ENCODE data around the gene STARD13.
"Not testable (repeated sequence)": the region's sequence is repeated elsewhere in the genome, so short reads cannot be mapped to it uniquely, and the experiment has no call there.

The STARD13 gene

GRCh38 chr13:33180122-33180804 is 105.3 kb downstream of the STARD13 start:
- DNase-seq = no peak
- H3K9me3 Mint-ChIP-seq = no peaks in the 10 kb centered on the region
- H3K27me3 Mint-ChIP-seq (ENCODE audit: low read depth, poor library complexity) = peaks cover 17% of the 10 kb centered on the region
- H3K4me1 Mint-ChIP-seq = peaks cover 26% of the 10 kb centered on the region
- no peaks in the 10 kb centered on the region for H3K36me3 Mint-ChIP-seq (ENCODE audit: low read depth)
- no peak overlapping the region for H3K4me3 Mint-ChIP-seq
- TF ChIP-seq CTCF (IDR thresholded peaks at IDR 0.05) = no peak
- no peak overlapping the region for H3K27ac Mint-ChIP-seq

GRCh38 chr13:33179463-33179862 is 106.1 kb downstream of the STARD13 start:
- no peaks in the 10 kb centered on the region for H3K9me3 Mint-ChIP-seq
- H3K4me3 Mint-ChIP-seq = no peak overlapping the region
- no peak overlapping the region for H3K27ac Mint-ChIP-seq
- H3K4me1 Mint-ChIP-seq = peaks cover 26% of the 10 kb centered on the region
- H3K36me3 Mint-ChIP-seq (ENCODE audit: low read depth) = no peaks in the 10 kb centered on the region
- H3K27me3 Mint-ChIP-seq (ENCODE audit: low read depth, poor library complexity) = peaks cover 17% of the 10 kb centered on the region
- no peak for TF ChIP-seq CTCF (IDR thresholded peaks at IDR 0.05)
- DNase-seq = no peak

GRCh38 chr13:33178209-33178840 is 107.2 kb downstream of the STARD13 start:
- no peak overlapping the region for H3K4me3 Mint-ChIP-seq
- peaks cover 17% of the 10 kb centered on the region for H3K27me3 Mint-ChIP-seq (ENCODE audit: low read depth, poor library complexity)
- DNase-seq = no peak
- peaks cover 22% of the 10 kb centered on the region for H3K4me1 Mint-ChIP-seq
- no peaks in the 10 kb centered on the region for H3K9me3 Mint-ChIP-seq
- no peak overlapping the region for H3K27ac Mint-ChIP-seq
- TF ChIP-seq CTCF (IDR thresholded peaks at IDR 0.05) = no peak
- H3K36me3 Mint-ChIP-seq (ENCODE audit: low read depth) = no peaks in the 10 kb centered on the region

DNA sequence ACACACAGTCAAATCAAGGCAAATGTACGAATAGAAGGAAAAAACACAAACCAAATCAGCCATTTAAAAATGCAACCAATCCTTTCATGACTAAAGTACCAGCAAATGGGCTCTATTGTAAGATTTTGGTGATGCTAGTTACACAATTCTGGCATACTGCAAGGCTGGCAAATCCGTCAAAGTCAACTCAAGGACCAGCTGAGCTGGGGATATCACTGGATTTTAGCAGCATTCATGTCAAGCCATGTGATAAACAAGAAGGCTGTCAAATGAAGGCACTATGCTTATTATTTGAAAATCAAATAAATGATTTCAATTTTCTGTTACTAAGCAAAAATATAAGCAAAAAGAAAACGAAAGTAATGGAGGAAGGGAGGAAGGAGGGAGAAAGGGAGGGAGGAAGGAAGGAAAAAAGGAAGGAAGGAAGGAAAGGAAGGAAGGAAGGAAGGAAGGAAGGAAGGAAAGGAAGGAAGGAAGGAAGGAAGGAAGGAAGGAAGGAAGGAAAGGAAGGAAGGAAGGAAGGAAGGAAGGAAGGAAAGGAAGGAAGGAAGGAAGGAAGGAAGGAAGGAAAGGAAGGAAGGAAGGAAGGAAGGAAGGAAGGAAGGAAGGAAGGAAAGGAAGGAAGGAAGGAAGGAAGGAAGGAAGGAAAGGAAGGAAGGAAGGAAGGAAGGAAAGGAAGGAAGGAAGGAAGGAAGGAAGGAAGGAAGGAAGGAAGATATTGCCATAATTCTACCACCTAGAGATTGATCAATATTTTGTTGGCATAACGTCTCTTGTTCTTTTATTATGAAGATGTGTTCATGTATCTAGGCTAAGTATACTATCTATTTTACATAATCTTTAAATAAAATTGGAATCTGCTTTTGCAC is 108.0 kb downstream of the STARD13 start:
- Mint-ChIP-seq H3K27me3 (ENCODE audit: low read depth, poor library complexity) (peaks cover 13% of the 10 kb centered on the region), H3K4me1 (peaks cover 21% of the 10 kb centered on the region)
- H3K27ac Mint-ChIP-seq; H3K36me3 Mint-ChIP-seq (ENCODE audit: low read depth); H3K4me3 Mint-ChIP-seq; H3K9me3 Mint-ChIP-seq; DNase-seq: not testable (repeated sequence)

DNA sequence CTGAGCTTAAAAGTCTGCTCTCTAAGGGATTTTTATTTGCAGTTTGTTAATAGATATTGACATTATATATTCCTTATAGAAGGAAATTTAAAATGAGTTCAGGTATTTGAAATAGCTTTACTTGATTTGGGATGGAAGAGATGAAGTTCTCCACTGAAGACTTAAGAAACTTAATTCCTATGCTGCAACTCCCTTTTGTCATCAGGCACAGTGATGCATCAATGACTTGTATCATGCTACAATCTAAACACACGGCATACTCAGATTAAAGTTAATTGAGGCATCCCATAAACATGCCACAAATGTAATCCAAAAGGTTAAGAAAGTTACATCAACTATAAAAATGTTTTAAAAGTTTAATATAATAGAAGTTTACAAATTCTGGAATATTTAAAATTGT is 109.0 kb downstream of the STARD13 start:
- H3K27ac Mint-ChIP-seq = no peak overlapping the region
- peaks cover 13% of the 10 kb centered on the region for H3K27me3 Mint-ChIP-seq (ENCODE audit: low read depth, poor library complexity)
- no peak for DNase-seq
- no peaks in the 10 kb centered on the region for H3K9me3 Mint-ChIP-seq
- no peaks in the 10 kb centered on the region for H3K36me3 Mint-ChIP-seq (ENCODE audit: low read depth)
- no peak overlapping the region for H3K4me3 Mint-ChIP-seq
- peaks cover 28% of the 10 kb centered on the region for H3K4me1 Mint-ChIP-seq
- no peak for TF ChIP-seq CTCF (IDR thresholded peaks at IDR 0.05)

DNA sequence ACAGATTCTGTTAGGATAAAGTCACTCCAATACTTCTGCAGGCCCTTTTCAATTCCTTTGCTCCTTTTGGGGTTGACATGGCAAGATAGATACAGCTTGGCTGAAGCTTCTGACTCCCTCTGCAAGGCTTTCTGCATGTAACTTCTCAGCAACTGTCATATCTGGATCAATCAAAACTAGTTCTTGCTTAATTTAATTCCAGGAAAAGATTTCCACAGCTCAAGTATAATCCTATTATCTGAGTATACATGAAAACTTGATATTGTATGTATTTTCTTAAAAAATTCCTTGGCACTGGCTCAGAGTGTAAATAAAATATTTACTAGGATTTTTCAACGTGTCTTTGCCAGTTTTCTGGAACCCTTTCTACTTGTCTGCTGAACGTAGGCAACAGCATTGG is 109.6 kb downstream of the STARD13 start:
- TF ChIP-seq CTCF (IDR thresholded peaks at IDR 0.05) = no peak
- H3K27ac Mint-ChIP-seq = no peak overlapping the region
- DNase-seq = no peak
- H3K36me3 Mint-ChIP-seq (ENCODE audit: low read depth) = no peaks in the 10 kb centered on the region
- H3K27me3 Mint-ChIP-seq (ENCODE audit: low read depth, poor library complexity) = peaks cover 13% of the 10 kb centered on the region
- peaks cover 26% of the 10 kb centered on the region for H3K4me1 Mint-ChIP-seq
- no peaks in the 10 kb centered on the region for H3K9me3 Mint-ChIP-seq
- H3K4me3 Mint-ChIP-seq = no peak overlapping the region

All from nephron progenitor cell (in vitro differentiated cells).